ENCODE measurements around the gene ATP8A2.
"Not testable (repeated sequence)": the region's sequence is repeated elsewhere in the genome, so short reads cannot be mapped to it uniquely, and the experiment has no call there.

Gene ATP8A2

GRCh38 chr13:26041444-26041843 lies 669.7 kb downstream of the ATP8A2 start:
- no peak for DNase-seq (ENCODE audit: low read depth)

GRCh38 chr13:26042785-26043184 lies 671.0 kb downstream of the ATP8A2 start:
- no peak for DNase-seq (ENCODE audit: low read depth)

GRCh38 chr13:26045142-26045541 lies 673.4 kb downstream of the ATP8A2 start:
- DNase-seq (ENCODE audit: low read depth) = no peak

- DNase-seq (ENCODE audit: low read depth) = no peak
These were observed 674.9 kb downstream of the ATP8A2 start for GRCh38 chr13:26046639-26047038.

GRCh38 chr13:26047040-26047439 lies 675.3 kb downstream of the ATP8A2 start:
- no peak for DNase-seq (ENCODE audit: low read depth)

- no peak for DNase-seq (ENCODE audit: low read depth)
These were observed 677.0 kb downstream of the ATP8A2 start for GRCh38 chr13:26048741-26049140.

- no peak for DNase-seq (ENCODE audit: low read depth)
These were observed 678.9 kb downstream of the ATP8A2 start for GRCh38 chr13:26050568-26051230.

GRCh38 chr13:26051231-26051656 lies 679.5 kb downstream of the ATP8A2 start:
- DNase-seq (ENCODE audit: low read depth) = no peak

- no peak for DNase-seq (ENCODE audit: low read depth)
These were observed 680.0 kb downstream of the ATP8A2 start, which contains the start of gene SHISA2 for GRCh38 chr13:26051657-26052311. Gene SHISA2, minus strand, starts transcription at chr13:26052016. Its CDS starts 1,041 bp downstream, at chr13:26050975.

GRCh38 chr13:26052337-26052736 lies 680.6 kb downstream of the ATP8A2 start:
- DNase-seq (ENCODE audit: low read depth) = no peak

GRCh38 chr13:26053418-26053980 lies 681.7 kb downstream of the ATP8A2 start:
- DNase-seq (ENCODE audit: low read depth) = no peak

GRCh38 chr13:26054896-26055295 lies 683.1 kb downstream of the ATP8A2 start:
- no peak for DNase-seq (ENCODE audit: low read depth)

GRCh38 chr13:26058704-26059103 lies 686.9 kb downstream of the ATP8A2 start:
- no peak for DNase-seq (ENCODE audit: low read depth)

GRCh38 chr13:26060357-26060756 lies 688.6 kb downstream of the ATP8A2 start:
- no peak for DNase-seq (ENCODE audit: low read depth)

- DNase-seq (ENCODE audit: low read depth) = no peak
These were observed 689.5 kb downstream of the ATP8A2 start for GRCh38 chr13:26061256-26061655.

GRCh38 chr13:26061947-26062346 lies 690.2 kb downstream of the ATP8A2 start:
- peak; percentile 87 for DNase-seq (ENCODE audit: low read depth)

- DNase-seq (ENCODE audit: low read depth) = peak; percentile 64
These were observed 691.2 kb downstream of the ATP8A2 start for GRCh38 chr13:26062853-26063444.

- not testable (repeated sequence) for DNase-seq (ENCODE audit: low read depth)
These were observed 694.7 kb downstream of the ATP8A2 start for GRCh38 chr13:26066492-26066891.

GRCh38 chr13:26067601-26068000 lies 695.8 kb downstream of the ATP8A2 start:
- no peak for DNase-seq (ENCODE audit: low read depth)

- not testable (repeated sequence) for DNase-seq (ENCODE audit: low read depth)
These were observed 696.6 kb downstream of the ATP8A2 start for GRCh38 chr13:26068372-26068771.

GRCh38 chr13:26069642-26070041 lies 697.9 kb downstream of the ATP8A2 start:
- not testable (repeated sequence) for DNase-seq (ENCODE audit: low read depth)

- DNase-seq (ENCODE audit: low read depth) = no peak
These were observed 699.9 kb downstream of the ATP8A2 start for GRCh38 chr13:26071691-26072090.

- not testable (repeated sequence) for DNase-seq (ENCODE audit: low read depth)
These were observed 700.6 kb downstream of the ATP8A2 start for GRCh38 chr13:26072335-26072734.

Measured in stromal cell of bone marrow (primary cell).